Mesothelial cell of epicardium (in vitro differentiated cells): ENCODE data around the gene ATP5F1B. TPM values are rescaled to one million over a fixed set of nuclear protein-coding genes. Genes with fewer than 3 reads are reported as not detected.
A peak's percentile ranks its signal among the peaks of the same experiment; 100 is the strongest.

Experiments
- DNase-seq, 2 experiments: peaks; one replicate each; pipeline ENCODE4 v3.0.0; 2021; ENCODE audit warnings: low spot score in 2 of 2; ENCODE audit not compliant: unreplicated experiment in 2 of 2
- H3K27ac Mint-ChIP-seq: 2 replicates; pipeline ENCODE4 v1.8.0; 2021; ENCODE audit warnings: mixed read lengths
- H3K27me3 Mint-ChIP-seq: 2 replicates; pipeline ENCODE4 v1.8.0; 2021; ENCODE audit warnings: low read depth, mixed read lengths
- H3K36me3 Mint-ChIP-seq: 2 replicates; pipeline ENCODE4 v1.8.0; 2021; ENCODE audit warnings: mixed read lengths
- H3K4me1 Mint-ChIP-seq: 2 replicates; pipeline ENCODE4 v1.8.0; 2021; ENCODE audit warnings: mixed read lengths
- H3K4me3 Mint-ChIP-seq: 2 replicates; pipeline ENCODE4 v1.8.0; 2021; ENCODE audit warnings: mild to moderate bottlenecking, moderate library complexity, mixed read lengths
- H3K9me3 Mint-ChIP-seq: 2 replicates; pipeline ENCODE4 v1.8.0; 2021; ENCODE audit warnings: mixed read lengths
- total RNA-seq: library from RNA; stranded (reverse); gene quantifications from 3 replicates; pipeline ENCODE4 v1.2.1, GENCODE V29; 2021
- TF ChIP-seq, protein P1 (sequence below): fragments of 200-600 bp; sonication (generic); IDR thresholded peaks from one replicate; pipeline ENCODE4 v1.5.0; 2021; ENCODE audit warnings: antibody characterized with exemption; ENCODE audit not compliant: unreplicated experiment

ATP5F1B gene
- total RNA-seq: 361 to 391 TPM (median 387 TPM) in 3 replicates

- no peaks in the 10 kb centered on the region for H3K27me3 Mint-ChIP-seq
- peak; percentile 83 to 89 for DNase-seq
- TF ChIP-seq, protein P1, sequence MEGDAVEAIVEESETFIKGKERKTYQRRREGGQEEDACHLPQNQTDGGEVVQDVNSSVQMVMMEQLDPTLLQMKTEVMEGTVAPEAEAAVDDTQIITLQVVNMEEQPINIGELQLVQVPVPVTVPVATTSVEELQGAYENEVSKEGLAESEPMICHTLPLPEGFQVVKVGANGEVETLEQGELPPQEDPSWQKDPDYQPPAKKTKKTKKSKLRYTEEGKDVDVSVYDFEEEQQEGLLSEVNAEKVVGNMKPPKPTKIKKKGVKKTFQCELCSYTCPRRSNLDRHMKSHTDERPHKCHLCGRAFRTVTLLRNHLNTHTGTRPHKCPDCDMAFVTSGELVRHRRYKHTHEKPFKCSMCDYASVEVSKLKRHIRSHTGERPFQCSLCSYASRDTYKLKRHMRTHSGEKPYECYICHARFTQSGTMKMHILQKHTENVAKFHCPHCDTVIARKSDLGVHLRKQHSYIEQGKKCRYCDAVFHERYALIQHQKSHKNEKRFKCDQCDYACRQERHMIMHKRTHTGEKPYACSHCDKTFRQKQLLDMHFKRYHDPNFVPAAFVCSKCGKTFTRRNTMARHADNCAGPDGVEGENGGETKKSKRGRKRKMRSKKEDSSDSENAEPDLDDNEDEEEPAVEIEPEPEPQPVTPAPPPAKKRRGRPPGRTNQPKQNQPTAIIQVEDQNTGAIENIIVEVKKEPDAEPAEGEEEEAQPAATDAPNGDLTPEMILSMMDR: peak; percentile 24
- H3K9me3 Mint-ChIP-seq: no peaks in the 10 kb centered on the region
- H3K4me3 Mint-ChIP-seq: peak within 1 kb of the TSS; percentile 99
- peak within 1 kb of the TSS; percentile 97 for H3K27ac Mint-ChIP-seq
- peaks cover 24% of the 10 kb centered on the region for H3K4me1 Mint-ChIP-seq
- peaks cover 19% of the 10 kb centered on the region for H3K36me3 Mint-ChIP-seq
These were observed at the start of gene ATP5F1B for GRCh38 chr12:56645717-56646446. Gene ATP5F1B, minus strand, starts transcription at chr12:56645984. Its CDS starts 21 bp downstream, at chr12:56645963.

DNA sequence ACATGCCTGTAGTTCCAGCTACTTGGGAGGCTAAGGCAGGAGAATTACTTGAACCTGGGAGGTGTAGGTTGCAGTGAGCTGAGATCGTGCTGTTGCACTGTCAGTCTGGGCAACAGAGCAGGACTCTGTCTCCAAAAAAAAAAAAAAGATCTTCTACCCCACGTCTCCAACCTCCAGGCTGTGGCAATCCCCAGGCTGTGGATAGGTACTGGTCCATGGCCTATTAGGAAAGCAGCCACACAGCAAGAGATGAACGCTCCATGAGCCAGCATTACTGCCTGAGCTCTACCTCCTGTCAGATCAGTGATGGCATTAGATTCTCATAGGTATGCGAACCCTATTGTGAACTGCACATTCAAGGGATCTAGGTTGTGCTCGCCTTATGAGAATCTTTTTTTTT lies 48.4 kb upstream of the ATP5F1B start:
- H3K4me3 Mint-ChIP-seq: no peak overlapping the region
- TF ChIP-seq, protein P1: no peak
- no peaks in the 10 kb centered on the region for H3K27me3 Mint-ChIP-seq
- no peak for DNase-seq
- no peaks in the 10 kb centered on the region for H3K36me3 Mint-ChIP-seq
- H3K27ac Mint-ChIP-seq: no peak overlapping the region
- H3K4me1 Mint-ChIP-seq: peaks cover 14% of the 10 kb centered on the region
- no peaks in the 10 kb centered on the region for H3K9me3 Mint-ChIP-seq

DNA sequence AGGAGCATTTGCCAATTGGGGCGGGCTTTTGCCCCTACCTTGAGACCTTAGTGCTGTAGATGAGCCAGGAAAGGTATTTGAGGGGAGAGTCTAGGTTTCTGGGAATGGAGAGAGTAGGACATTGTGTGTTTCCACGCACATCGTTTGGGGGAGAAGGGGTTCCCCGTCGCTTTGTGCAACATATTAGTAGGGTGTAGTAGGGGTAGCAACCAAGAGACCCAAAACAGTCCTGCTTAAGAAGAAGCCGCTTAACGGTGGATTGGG lies 43.0 kb upstream of the ATP5F1B start:
- H3K9me3 Mint-ChIP-seq: no peaks in the 10 kb centered on the region
- no peaks in the 10 kb centered on the region for H3K27me3 Mint-ChIP-seq
- TF ChIP-seq, protein P1: no peak
- H3K4me3 Mint-ChIP-seq: peak overlapping the region; percentile 100
- DNase-seq: no peak
- H3K27ac Mint-ChIP-seq: peak overlapping the region; percentile 100
- peaks cover 5% of the 10 kb centered on the region for H3K36me3 Mint-ChIP-seq
- H3K4me1 Mint-ChIP-seq: peaks cover 37% of the 10 kb centered on the region

DNA sequence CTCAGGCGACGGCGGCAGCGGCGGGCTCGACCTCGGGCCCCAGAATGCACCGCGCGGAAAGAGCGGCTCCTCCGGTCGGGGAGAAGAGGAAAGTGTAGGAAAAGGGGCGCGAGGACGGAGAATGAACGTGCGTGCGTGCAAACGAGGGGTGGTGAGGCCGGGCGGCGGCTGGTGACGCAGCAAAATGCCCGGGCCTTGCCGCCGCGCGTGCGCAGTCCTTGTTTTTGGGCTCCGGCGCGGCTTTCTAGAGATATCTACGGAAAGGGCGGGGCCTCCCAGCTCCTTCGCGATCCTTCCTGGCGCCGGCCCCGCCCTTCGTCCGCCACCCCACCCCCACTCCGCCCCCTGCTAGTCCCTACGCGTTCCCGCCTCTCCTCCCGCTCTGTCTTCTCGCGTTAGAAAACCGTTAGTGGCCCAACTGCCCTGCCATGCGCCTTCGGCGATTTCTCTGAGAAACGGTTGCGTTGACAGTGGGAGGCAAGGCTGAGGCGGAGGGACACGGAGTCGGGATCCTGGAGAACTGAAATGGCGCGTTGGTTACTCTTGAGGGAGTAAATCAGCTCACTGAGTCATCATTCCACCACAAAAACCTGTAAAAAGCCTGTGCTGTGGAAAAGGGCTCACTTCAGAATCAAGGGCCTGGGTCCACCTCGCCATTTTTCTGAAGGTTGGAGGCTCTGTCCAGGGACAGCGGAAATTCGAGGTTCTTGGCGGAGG lies 42.5 kb upstream of the ATP5F1B start, which contains the start of gene PTGES3:
TSS of gene PTGES3 (minus strand) at position 156 of the 717 bp plus-strand sequence. CDS start 285 bp downstream, outside the sequence.
- H3K27ac Mint-ChIP-seq: peak within 1 kb of the TSS; percentile 100
- peak; percentile 98 for DNase-seq
- peaks cover 37% of the 10 kb centered on the region for H3K4me1 Mint-ChIP-seq
- H3K4me3 Mint-ChIP-seq: peak within 1 kb of the TSS; percentile 100
- H3K9me3 Mint-ChIP-seq: no peaks in the 10 kb centered on the region
- peaks cover 5% of the 10 kb centered on the region for H3K36me3 Mint-ChIP-seq
- TF ChIP-seq, protein P1: no peak
- no peaks in the 10 kb centered on the region for H3K27me3 Mint-ChIP-seq

GRCh38 chr12:56687223-56688128 lies 41.7 kb upstream of the ATP5F1B start:
- TF ChIP-seq, protein P1: no peak
- Mint-ChIP-seq H3K4me3 (peak overlapping the region; percentile 100), H3K27ac (peak overlapping the region; percentile 100), H3K36me3 (peaks cover 5% of the 10 kb centered on the region), H3K27me3 (no peaks in the 10 kb centered on the region), H3K9me3 (no peaks in the 10 kb centered on the region), H3K4me1 (peaks cover 37% of the 10 kb centered on the region)
- peak; percentile 24 to 63 for DNase-seq
